CD14-positive monocyte (primary cell): ENCODE data around the gene RARB. TPM values are rescaled to one million over a fixed set of nuclear protein-coding genes. Genes with fewer than 3 reads are reported as not detected.

Experiments used
- DNase-seq, 3 donors: peaks; one replicate each; pipeline ENCODE4 v3.0.0-alpha.2; 2011 to 2022
- H2AFZ ChIP-seq: 2 replicates; pipeline ENCODE4 v1.6.0; 2012; ENCODE audit warnings: mild to moderate bottlenecking, low read depth, low read length, inconsistent platforms; ENCODE audit not compliant: insufficient read depth, poor library complexity, severe bottlenecking
- H3K27ac ChIP-seq, 2 donors: 1 replicate in 1 of 2; 2 replicates in 1 of 2; pipeline ENCODE4 v1.5.1; 2012 to 2013; ENCODE audit warnings: low read length in 2 of 2, control low read depth in 1 of 2, inconsistent platforms in 1 of 2, low read depth in 1 of 2, mild to moderate bottlenecking in 1 of 2
- H3K27me3 ChIP-seq, 2 donors: one replicate each; pipeline versions ENCODE4 v1.6.0 to v1.6.1; 2011 to 2013; ENCODE audit warnings: low read length in 2 of 2; ENCODE audit not compliant: control insufficient read depth in 2 of 2, insufficient read depth in 2 of 2
- H3K36me3 ChIP-seq, 2 donors: replicated peaks in 1 of 2; 1 replicate in 1 of 2; 2 replicates in 1 of 2; pipeline versions ENCODE4 v1.5.1 to v1.6.1; 2012 to 2013; ENCODE audit warnings: low read length in 2 of 2, control low read depth in 1 of 2, inconsistent platforms in 1 of 2, mild to moderate bottlenecking in 1 of 2; ENCODE audit not compliant: insufficient read depth in 2 of 2, control insufficient read depth in 1 of 2
- H3K4me1 ChIP-seq, 2 donors: 1 replicate in 1 of 2; 2 replicates in 1 of 2; pipeline versions ENCODE4 v1.5.1 to v1.6.1; 2012 to 2013; ENCODE audit warnings: low read length in 2 of 2, control low read depth in 1 of 2, inconsistent platforms in 1 of 2, mild to moderate bottlenecking in 1 of 2, moderate library complexity in 1 of 2; ENCODE audit not compliant: insufficient read depth in 2 of 2, control insufficient read depth in 1 of 2
- H3K4me2 ChIP-seq: replicated peaks from 2 replicates; pipeline ENCODE3; 2012; ENCODE audit warnings: low read length, moderate library complexity, mild to moderate bottlenecking; ENCODE audit not compliant: poor library complexity, severe bottlenecking; ENCODE audit errors: extremely low read depth
- H3K4me3 ChIP-seq, 3 experiments: fragments of 200-600 bp in 1 of 3; sonication (generic) in 1 of 3; replicated peaks in 1 of 3; 1 replicate in 2 of 3; 2 replicates in 1 of 3; pipeline ENCODE4 v1.5.1; 2011 to 2013; ENCODE audit warnings: low read length in 3 of 3, mild to moderate bottlenecking in 3 of 3, control low read depth in 2 of 3, low read depth in 2 of 3, inconsistent platforms in 1 of 3, moderate library complexity in 1 of 3
- H3K79me2 ChIP-seq: 2 replicates; pipeline ENCODE4 v1.6.0; 2012; ENCODE audit warnings: mild to moderate bottlenecking, control low read depth, inconsistent platforms, low read length, moderate library complexity; ENCODE audit not compliant: insufficient read depth
- H3K9ac ChIP-seq: 2 replicates; pipeline ENCODE4 v1.6.0; 2017; ENCODE audit warnings: low read length, mild to moderate bottlenecking; ENCODE audit not compliant: insufficient read depth, poor library complexity, severe bottlenecking
- H3K9me3 ChIP-seq, 2 donors: replicated peaks in 1 of 2; 1 replicate in 1 of 2; 2 replicates in 1 of 2; pipeline versions ENCODE4 v1.5.1 to v1.6.1; 2012 to 2013; ENCODE audit warnings: low read length in 2 of 2, control low read depth in 1 of 2; ENCODE audit not compliant: control insufficient read depth in 1 of 2, insufficient read depth in 1 of 2
- H4K20me1 ChIP-seq: 2 replicates; pipeline ENCODE4 v1.6.0; 2012; ENCODE audit warnings: mild to moderate bottlenecking, low read length, control low read depth, moderate library complexity; ENCODE audit not compliant: insufficient read depth
- H3K27ac Mint-ChIP-seq, 7 donors: one replicate each; pipeline ENCODE4 v1.8.0; 2020; ENCODE audit warnings: mild to moderate bottlenecking in 7 of 7, mixed read lengths in 7 of 7, moderate library complexity in 6 of 7, inconsistent platforms in 2 of 7
- H3K27me3 Mint-ChIP-seq, 3 donors: one replicate each; pipeline ENCODE4 v1.8.0; 2021 to 2022; ENCODE audit warnings: low read depth in 3 of 3, mild to moderate bottlenecking in 3 of 3, mixed read lengths in 3 of 3, moderate library complexity in 3 of 3, inconsistent platforms in 1 of 3
- H3K36me3 Mint-ChIP-seq, 2 donors: one replicate each; pipeline ENCODE4 v1.8.0; 2020; ENCODE audit warnings: mixed read lengths in 2 of 2, inconsistent platforms in 1 of 2, mild to moderate bottlenecking in 1 of 2
- H3K4me1 Mint-ChIP-seq: one replicate; pipeline ENCODE4 v1.8.0; 2020; ENCODE audit warnings: mild to moderate bottlenecking, mixed read lengths
- H3K4me3 Mint-ChIP-seq, 2 donors: one replicate each; pipeline ENCODE4 v1.8.0; 2020; ENCODE audit warnings: mild to moderate bottlenecking in 2 of 2, mixed read lengths in 2 of 2, moderate library complexity in 1 of 2
- H3K9me3 Mint-ChIP-seq, 7 donors: one replicate each; pipeline ENCODE4 v1.8.0; 2020 to 2022; ENCODE audit warnings: mixed read lengths in 7 of 7, mild to moderate bottlenecking in 6 of 7, moderate library complexity in 6 of 7, inconsistent platforms in 2 of 7
- CTCF ChIP-seq: fragments of 200-600 bp; IDR thresholded peaks from one replicate; pipeline ENCODE4 v1.8.0; 2022; ENCODE audit warnings: antibody characterized with exemption, mild to moderate bottlenecking
- WGBS: methylation state at CpG from one replicate; pipeline ENCODE4 v1.1.5; 2013; ENCODE audit warnings: missing lambda C conversion rate; ENCODE audit not compliant: insufficient coverage; 5-methylcytosine and 5-hydroxymethylcytosine counted together
- intact Hi-C, 2 donors: fragments of 100-400 bp; cut with micrococcal nuclease; formaldehyde crosslinking; loops; one replicate each; pipeline versions ENCODE4 v1.15.0 to v1.15.1; 2023
- polyA plus RNA-seq, 3 donors: library from polyadenylated mRNA; depleted of rRNA in 1 of 3; unstranded in 2 of 3; stranded (reverse) in 1 of 3; fragments of 300-500 nt in 2 of 3; fragments of >200 nt in 1 of 3; fragmentation: Illumina TruSeq in 2 of 3; gene quantifications; 1 replicate in 2 of 3; 2 replicates in 1 of 3; pipeline ENCODE4 v1.2.3, GENCODE V29; 2012 to 2021

RARB gene
- polyA plus RNA-seq, 3 donors = not detected

GRCh38 chr3:25593001-25593400, 164.9 kb downstream of the RARB start:
- H3K4me3 ChIP-seq = no peak overlapping the region
- no peak overlapping the region for H3K4me2 ChIP-seq
- H3K9ac ChIP-seq = no peak overlapping the region
- Mint-ChIP-seq H3K36me3 (peaks cover 8 to 20% of the 10 kb centered on the region in 2 donors), H3K4me1 (peaks cover 8% of the 10 kb centered on the region), H3K4me3 (no peak overlapping the region), H3K27me3 (no peaks in the 10 kb centered on the region), H3K27ac (no peak overlapping the region), H3K9me3 (peaks cover 0 to 2% (median 0%) of the 10 kb centered on the region in 7 donors)
- no peak overlapping the region for H3K27ac ChIP-seq
- TF ChIP-seq CTCF = no peak
- H2AFZ ChIP-seq = no peak overlapping the region
- no peaks in the 10 kb centered on the region for H3K27me3 ChIP-seq
- H3K36me3 ChIP-seq = peaks cover 16 to 25% of the 10 kb centered on the region in 2 donors
- no peaks in the 10 kb centered on the region for H3K79me2 ChIP-seq
- intact Hi-C loops = loop anchor here in 1 of 2 donors (10.0 kb wide), 1 partner anchor 908 kb away; no protein-coding TSS in a partner anchor
- no peaks in the 10 kb centered on the region for H3K4me1 ChIP-seq
- H3K9me3 ChIP-seq = no peaks in the 10 kb centered on the region
- no peaks in the 10 kb centered on the region for H4K20me1 ChIP-seq
- DNase-seq = no peak

- peak; percentile 13 to 21 (median 18) for DNase-seq
- H3K27me3 ChIP-seq = no peaks in the 10 kb centered on the region
- Mint-ChIP-seq H3K9me3 (no peaks in the 10 kb centered on the region), H3K27ac (no peak overlapping the region), H3K4me1 (peaks cover 2% of the 10 kb centered on the region), H3K36me3 (peaks cover 16 to 29% of the 10 kb centered on the region in 2 donors), H3K27me3 (no peaks in the 10 kb centered on the region), H3K4me3 (no peak overlapping the region)
- H3K9me3 ChIP-seq = no peaks in the 10 kb centered on the region
- WGBS = no CpG with 5 or more reads among the region's 1 CpG
- no peaks in the 10 kb centered on the region for H3K4me1 ChIP-seq
- peak; percentile 91 for TF ChIP-seq CTCF
- no peaks in the 10 kb centered on the region for H4K20me1 ChIP-seq
- intact Hi-C loops = loop anchor here in 1 of 2 donors (10.0 kb wide), 1 partner anchor 909 kb away; no protein-coding TSS in a partner anchor
- no peak overlapping the region for H3K4me3 ChIP-seq
- no peak overlapping the region for H3K9ac ChIP-seq
- H2AFZ ChIP-seq = no peak overlapping the region
- H3K4me2 ChIP-seq = no peak overlapping the region
- H3K36me3 ChIP-seq = peaks cover 27 to 36% of the 10 kb centered on the region in 2 donors
- no peak overlapping the region for H3K27ac ChIP-seq
- H3K79me2 ChIP-seq = no peaks in the 10 kb centered on the region
Measured at GRCh38 chr3:25594007-25594502, 166.0 kb downstream of the RARB start.
